Colonic mucosa (tissue), 4 donors: ENCODE data around the gene GPR31. TPM values are rescaled to one million over a fixed set of nuclear protein-coding genes. Genes with fewer than 3 reads are reported as not detected.
"Not testable (repeated sequence)": the region's sequence is repeated elsewhere in the genome, so short reads cannot be mapped to it uniquely, and the experiment has no call there.

Experiments
- DNase-seq: peaks from one replicate; pipeline ENCODE4 v3.0.0-alpha.2; 2020
- H3K27ac ChIP-seq: fragments of 200-600 bp; one replicate; pipeline ENCODE4 v1.8.0; 2021
- H3K27me3 ChIP-seq: fragments of 200-600 bp; one replicate; pipeline ENCODE4 v1.8.0; 2021
- H3K36me3 ChIP-seq: fragments of 200-600 bp; one replicate; pipeline ENCODE4 v1.8.0; 2021
- H3K4me1 ChIP-seq: fragments of 200-600 bp; one replicate; pipeline ENCODE4 v1.8.0; 2021; ENCODE audit warnings: mild to moderate bottlenecking
- H3K4me3 ChIP-seq: fragments of 200-600 bp; one replicate; pipeline ENCODE4 v1.8.0; 2021
- H3K9ac ChIP-seq, 2 donors: one replicate each; pipeline ENCODE4 v1.7.0; 2013; ENCODE audit warnings: control low read depth in 2 of 2, low read depth in 2 of 2, low read length in 2 of 2
- H3K9me3 ChIP-seq: fragments of 200-600 bp; one replicate; pipeline ENCODE4 v1.8.0; 2021
- intact Hi-C: fragments of 100-400 bp; cut with DNase I; formaldehyde crosslinking; loops from one replicate; pipeline ENCODE4 v1.14.1; 2022
- total RNA-seq, 2 donors: library from RNA; stranded (reverse); fragmentation: NEBNext Ultra II Directional in 1 of 2; extraction: Animal tissue kit (Norgen Biotek cat#: 25700) in 1 of 2; gene quantifications; one replicate each; pipeline ENCODE4 v1.2.1, GENCODE V29; 2021
- TF ChIP-seq, protein P1 (sequence below): fragments of 200-600 bp; IDR thresholded peaks from one replicate; pipeline ENCODE4 v1.8.0; 2022; ENCODE audit warnings: antibody characterized with exemption, mild to moderate bottlenecking
- donor health status: healthy.
- donor health status: DM: no; HTN: no; CAD: no.
- donor health status: DM: no; HTN: no; CAD: no.

The GPR31 gene
- total RNA-seq, 2 donors from 2014 or later: not detected

- H3K9ac ChIP-seq, H3K4me1 ChIP-seq, H3K9me3 ChIP-seq, H3K36me3 ChIP-seq, intact Hi-C loops, H3K27me3 ChIP-seq, H3K4me3 ChIP-seq, DNase-seq, H3K27ac ChIP-seq: not testable (repeated sequence)
Measured at GRCh38 chr6:167187275-167187674, 29.5 kb upstream of the GPR31 start.

GRCh38 chr6:167185101-167185500, 27.3 kb upstream of the GPR31 start:
- H3K9me3 ChIP-seq, H3K27ac ChIP-seq, intact Hi-C loops, H3K4me1 ChIP-seq, DNase-seq, H3K4me3 ChIP-seq, H3K27me3 ChIP-seq, H3K9ac ChIP-seq, H3K36me3 ChIP-seq: not testable (repeated sequence)

DNA sequence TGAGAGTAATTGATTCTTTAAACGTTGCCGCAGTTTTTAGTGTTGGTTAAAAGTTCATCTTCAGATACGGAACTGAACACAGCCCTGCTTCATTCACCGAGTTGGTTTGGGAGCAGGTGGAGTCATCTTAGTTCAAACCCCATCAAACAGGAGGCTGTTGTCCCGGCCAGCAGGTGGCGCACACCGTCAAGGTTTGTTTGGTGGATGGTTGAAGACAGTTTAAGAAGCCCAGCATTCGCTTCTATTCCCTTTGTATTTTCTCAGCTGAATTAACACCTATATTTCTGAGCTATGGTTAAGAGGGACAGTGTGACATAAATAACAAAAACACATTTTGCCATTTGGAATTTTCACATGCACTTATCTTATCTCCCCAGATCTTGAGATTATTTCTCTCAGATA, 25.1 kb upstream of the GPR31 start:
- H3K9me3 ChIP-seq, H3K4me1 ChIP-seq, H3K9ac ChIP-seq, H3K36me3 ChIP-seq, intact Hi-C loops, H3K27ac ChIP-seq, DNase-seq, H3K27me3 ChIP-seq, H3K4me3 ChIP-seq: not testable (repeated sequence)
- TF ChIP-seq, protein P1, sequence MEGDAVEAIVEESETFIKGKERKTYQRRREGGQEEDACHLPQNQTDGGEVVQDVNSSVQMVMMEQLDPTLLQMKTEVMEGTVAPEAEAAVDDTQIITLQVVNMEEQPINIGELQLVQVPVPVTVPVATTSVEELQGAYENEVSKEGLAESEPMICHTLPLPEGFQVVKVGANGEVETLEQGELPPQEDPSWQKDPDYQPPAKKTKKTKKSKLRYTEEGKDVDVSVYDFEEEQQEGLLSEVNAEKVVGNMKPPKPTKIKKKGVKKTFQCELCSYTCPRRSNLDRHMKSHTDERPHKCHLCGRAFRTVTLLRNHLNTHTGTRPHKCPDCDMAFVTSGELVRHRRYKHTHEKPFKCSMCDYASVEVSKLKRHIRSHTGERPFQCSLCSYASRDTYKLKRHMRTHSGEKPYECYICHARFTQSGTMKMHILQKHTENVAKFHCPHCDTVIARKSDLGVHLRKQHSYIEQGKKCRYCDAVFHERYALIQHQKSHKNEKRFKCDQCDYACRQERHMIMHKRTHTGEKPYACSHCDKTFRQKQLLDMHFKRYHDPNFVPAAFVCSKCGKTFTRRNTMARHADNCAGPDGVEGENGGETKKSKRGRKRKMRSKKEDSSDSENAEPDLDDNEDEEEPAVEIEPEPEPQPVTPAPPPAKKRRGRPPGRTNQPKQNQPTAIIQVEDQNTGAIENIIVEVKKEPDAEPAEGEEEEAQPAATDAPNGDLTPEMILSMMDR: peak; percentile 22

GRCh38 chr6:167181351-167181750, 23.6 kb upstream of the GPR31 start:
- H3K9me3 ChIP-seq, intact Hi-C loops, H3K9ac ChIP-seq, H3K27ac ChIP-seq, H3K36me3 ChIP-seq, H3K4me3 ChIP-seq, H3K4me1 ChIP-seq, DNase-seq, H3K27me3 ChIP-seq: not testable (repeated sequence)

- H3K4me1 ChIP-seq, H3K9ac ChIP-seq, H3K4me3 ChIP-seq, intact Hi-C loops, H3K36me3 ChIP-seq, DNase-seq, H3K27me3 ChIP-seq, H3K9me3 ChIP-seq, H3K27ac ChIP-seq: not testable (repeated sequence)
Measured at GRCh38 chr6:167180086-167180485, 22.3 kb upstream of the GPR31 start.

DNA sequence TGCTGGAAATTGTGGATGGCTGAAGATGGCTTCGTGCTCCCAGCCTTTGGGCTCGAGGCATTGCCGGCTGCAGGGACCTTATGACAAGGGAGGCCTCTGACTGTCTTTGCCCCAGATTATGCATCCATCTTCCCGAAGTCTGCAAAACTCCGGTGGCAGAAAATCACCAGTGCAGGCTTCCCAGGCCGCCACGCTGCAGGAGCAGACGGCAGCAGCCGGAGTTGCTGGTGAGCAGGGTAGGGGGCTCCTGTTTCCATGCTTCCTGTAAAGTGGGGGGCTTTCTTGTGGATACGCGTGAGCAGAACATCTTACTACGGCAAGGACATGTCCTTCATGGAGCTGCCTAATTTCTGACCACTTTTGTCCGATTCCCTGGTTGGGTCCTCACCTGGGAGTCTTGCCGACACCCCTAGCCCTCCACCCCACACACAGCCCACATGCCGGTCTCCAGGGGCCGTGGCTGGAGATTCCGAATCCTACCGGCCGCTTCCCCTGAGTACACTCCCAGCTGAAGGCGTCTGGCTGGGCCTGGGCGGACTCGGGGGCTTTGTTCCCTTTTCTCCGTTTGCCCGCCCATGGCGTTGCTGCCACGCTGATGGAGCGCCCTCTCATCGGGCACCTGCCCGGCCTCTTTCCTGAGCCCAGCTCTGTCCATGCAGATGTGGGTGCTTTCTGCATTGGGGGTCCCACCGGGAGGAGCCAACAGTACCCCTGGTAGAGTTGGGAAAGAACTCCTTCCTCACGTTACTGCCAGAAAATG, 21.3 kb upstream of the GPR31 start:
- H3K27me3 ChIP-seq, H3K9me3 ChIP-seq, intact Hi-C loops, H3K4me1 ChIP-seq, H3K36me3 ChIP-seq, H3K9ac ChIP-seq, H3K4me3 ChIP-seq, DNase-seq, H3K27ac ChIP-seq: not testable (repeated sequence)

GRCh38 chr6:167177271-167177670, 19.5 kb upstream of the GPR31 start:
- H3K27ac ChIP-seq, H3K9ac ChIP-seq, H3K36me3 ChIP-seq, DNase-seq, H3K9me3 ChIP-seq, H3K27me3 ChIP-seq, H3K4me1 ChIP-seq, intact Hi-C loops, H3K4me3 ChIP-seq: not testable (repeated sequence)

DNA sequence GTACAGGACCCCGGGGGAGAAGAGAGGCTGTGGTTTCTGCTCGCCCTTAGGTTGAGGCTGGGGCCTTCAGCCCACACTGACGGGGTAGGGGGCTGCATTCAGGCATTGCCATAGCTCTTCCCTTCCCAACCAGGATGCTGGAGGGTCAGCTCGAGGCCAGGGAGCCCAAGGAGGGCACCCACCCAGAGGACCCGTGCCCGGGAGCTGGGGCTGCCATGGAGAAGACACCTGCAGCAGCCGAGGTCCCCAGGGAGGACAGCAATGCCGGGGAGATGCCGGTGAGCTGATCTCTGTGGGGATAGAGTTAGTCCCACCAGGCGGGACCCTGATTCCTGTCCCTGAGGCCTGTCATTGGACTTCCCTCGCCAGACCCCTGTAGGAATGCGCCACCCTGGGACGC, 14.2 kb upstream of the GPR31 start:
- intact Hi-C loops, H3K27ac ChIP-seq, H3K9ac ChIP-seq, DNase-seq, H3K4me3 ChIP-seq, H3K36me3 ChIP-seq, H3K4me1 ChIP-seq, H3K9me3 ChIP-seq, H3K27me3 ChIP-seq: not testable (repeated sequence)

DNA sequence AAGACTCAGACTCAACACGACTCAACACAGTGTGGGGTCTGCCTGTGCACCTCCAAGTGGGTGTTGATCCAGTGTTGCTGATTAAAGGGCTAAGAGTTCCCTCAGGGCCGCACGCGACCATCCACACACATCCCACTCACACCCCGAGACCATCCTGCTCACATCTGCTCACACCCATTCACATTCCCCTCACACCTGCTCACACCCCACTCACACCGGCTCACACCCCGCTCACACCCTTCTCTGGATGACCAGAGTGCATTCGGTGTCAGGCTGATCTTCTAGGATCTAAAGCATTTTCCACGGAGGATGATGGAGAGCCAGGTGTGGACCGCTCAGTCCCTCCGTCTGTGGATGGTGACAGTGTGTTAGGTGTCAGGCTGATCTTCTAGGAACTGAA, 13.5 kb upstream of the GPR31 start:
- H3K4me3 ChIP-seq, H3K9ac ChIP-seq, H3K36me3 ChIP-seq, DNase-seq, H3K27ac ChIP-seq, intact Hi-C loops, H3K27me3 ChIP-seq, H3K9me3 ChIP-seq, H3K4me1 ChIP-seq: not testable (repeated sequence)

GRCh38 chr6:167169867-167170266, 12.1 kb upstream of the GPR31 start:
- DNase-seq, H3K4me3 ChIP-seq, H3K36me3 ChIP-seq, intact Hi-C loops, H3K9me3 ChIP-seq, H3K9ac ChIP-seq, H3K27me3 ChIP-seq, H3K27ac ChIP-seq, H3K4me1 ChIP-seq: not testable (repeated sequence)

DNA sequence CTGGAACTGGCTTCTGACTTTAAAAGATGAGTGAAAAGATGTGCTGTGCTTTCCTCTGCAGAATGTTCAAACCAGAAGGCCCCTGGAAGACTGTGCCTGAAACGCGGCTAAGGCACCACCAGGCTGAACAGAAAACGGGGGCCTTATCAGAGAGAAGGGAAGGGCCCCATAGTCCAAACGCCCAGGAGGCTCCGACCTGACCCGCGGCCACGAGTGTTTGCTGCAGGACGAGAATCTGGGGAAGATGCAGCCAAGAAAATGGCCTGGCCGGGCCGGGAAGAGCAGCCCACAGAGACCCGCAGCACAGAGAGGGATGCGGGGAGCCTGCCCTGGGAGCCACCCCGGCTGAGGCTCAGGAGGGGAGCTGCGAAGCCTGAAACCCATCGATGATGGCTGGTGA, 10.5 kb upstream of the GPR31 start:
- H3K27ac ChIP-seq, H3K27me3 ChIP-seq, H3K4me3 ChIP-seq, intact Hi-C loops, DNase-seq, H3K9ac ChIP-seq, H3K36me3 ChIP-seq, H3K4me1 ChIP-seq, H3K9me3 ChIP-seq: not testable (repeated sequence)

DNA sequence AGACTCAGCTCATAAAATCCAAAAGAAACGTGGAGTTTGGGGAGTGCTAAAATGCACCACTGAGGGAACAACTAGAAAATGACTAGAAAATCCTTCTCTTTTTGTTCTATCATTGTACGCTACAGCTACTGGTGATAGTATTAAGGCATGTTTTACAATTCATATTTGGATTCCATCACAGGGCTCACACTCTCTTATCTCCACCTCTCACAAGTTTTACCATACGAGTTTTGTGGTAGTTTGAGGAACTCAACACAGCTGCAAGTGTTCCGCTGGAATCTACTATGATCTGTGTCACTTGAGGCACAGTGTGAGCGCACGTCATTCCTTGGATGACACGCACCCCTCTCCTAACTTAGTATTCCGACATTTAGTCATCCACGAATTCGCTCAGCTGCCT, 9.9 kb upstream of the GPR31 start:
- H3K4me3 ChIP-seq, H3K9me3 ChIP-seq, H3K27ac ChIP-seq, H3K9ac ChIP-seq, intact Hi-C loops, DNase-seq, H3K36me3 ChIP-seq, H3K27me3 ChIP-seq, H3K4me1 ChIP-seq: not testable (repeated sequence)
